HEK293 (cell line): ENCODE data around the gene ERVK3-1.
A peak's percentile ranks its signal among the peaks of the same experiment; 100 is the strongest.

ENCODE experiments used
- FEZF1 ChIP-seq: fragments of 450-650 bp; formaldehyde crosslinking; IDR thresholded peaks from 2 replicates; pipeline ENCODE4 v1.5.1; 2016; ENCODE audit warnings: missing biosample characterization, missing genetic modification characterization
- GLI2 ChIP-seq: fragments of 450-650 bp; formaldehyde crosslinking; IDR thresholded peaks from 2 replicates; pipeline ENCODE4; 2017; ENCODE audit warnings: missing biosample characterization, missing genetic modification characterization, low read depth, borderline replicate concordance
- KLF1 ChIP-seq: fragments of 450-650 bp; formaldehyde crosslinking; IDR thresholded peaks from 2 replicates; pipeline ENCODE4 v1.5.1; 2016; ENCODE audit warnings: missing biosample characterization, missing genetic modification characterization
- KLF17 ChIP-seq: fragments of 450-650 bp; formaldehyde crosslinking; IDR thresholded peaks from 2 replicates; pipeline ENCODE4 v1.5.1; 2016; ENCODE audit warnings: missing biosample characterization, missing genetic modification characterization
- PRDM1 ChIP-seq: fragments of 450-650 bp; formaldehyde crosslinking; IDR thresholded peaks from 2 replicates; pipeline ENCODE4; 2016; ENCODE audit warnings: missing biosample characterization, missing genetic modification characterization
- PRDM10 ChIP-seq: fragments of 450-650 bp; formaldehyde crosslinking; IDR thresholded peaks from 2 replicates; pipeline ENCODE4 v1.5.1; 2016; ENCODE audit warnings: missing biosample characterization, missing genetic modification characterization
- RBAK ChIP-seq: fragments of 450-650 bp; formaldehyde crosslinking; IDR thresholded peaks from 2 replicates; pipeline ENCODE4 v1.5.1; 2016; ENCODE audit warnings: missing biosample characterization, missing genetic modification characterization
- SCRT2 ChIP-seq: fragments of 450-650 bp; formaldehyde crosslinking; IDR thresholded peaks from 2 replicates; pipeline ENCODE4 v1.5.1; 2016; ENCODE audit warnings: missing biosample characterization, missing genetic modification characterization
- SETDB1 ChIP-seq: IDR thresholded peaks from one replicate; pipeline ENCODE4 v1.6.1; 2017; ENCODE audit warnings: mild to moderate bottlenecking, low read length, moderate library complexity, mixed read lengths; ENCODE audit not compliant: insufficient read length
- ZBTB21 ChIP-seq: fragments of 450-650 bp; formaldehyde crosslinking; IDR thresholded peaks from 2 replicates; pipeline ENCODE4 v1.5.1; 2017; ENCODE audit warnings: missing biosample characterization, missing genetic modification characterization
- ZBTB44 ChIP-seq: fragments of 450-650 bp; IDR thresholded peaks from 2 replicates; pipeline ENCODE4 v1.5.1; 2018; ENCODE audit warnings: missing biosample characterization, mild to moderate bottlenecking, missing genetic modification characterization
- ZBTB48 ChIP-seq: fragments of 450-650 bp; formaldehyde crosslinking; IDR thresholded peaks from 2 replicates; pipeline ENCODE4 v1.5.1; 2016; ENCODE audit warnings: missing biosample characterization, missing genetic modification characterization
- ZBTB6 ChIP-seq: fragments of 450-650 bp; formaldehyde crosslinking; IDR thresholded peaks from 2 replicates; pipeline ENCODE4 v1.5.1; 2017; ENCODE audit warnings: missing biosample characterization, missing genetic modification characterization
- ZFP41 ChIP-seq: fragments of 450-650 bp; formaldehyde crosslinking; IDR thresholded peaks from 2 replicates; pipeline ENCODE4 v1.5.1; 2016; ENCODE audit warnings: missing biosample characterization, missing genetic modification characterization, borderline replicate concordance
- ZNF140 ChIP-seq: fragments of 450-650 bp; formaldehyde crosslinking; IDR thresholded peaks from 2 replicates; pipeline ENCODE4 v1.5.1; 2016; ENCODE audit warnings: missing biosample characterization, missing genetic modification characterization
- ZNF211 ChIP-seq: fragments of 450-650 bp; formaldehyde crosslinking; IDR thresholded peaks from 2 replicates; pipeline ENCODE4 v1.5.1; 2016; ENCODE audit warnings: low read depth, missing biosample characterization, missing genetic modification characterization
- ZNF350 ChIP-seq: fragments of 450-650 bp; formaldehyde crosslinking; IDR thresholded peaks from 2 replicates; pipeline ENCODE4 v1.5.0; 2017; ENCODE audit warnings: missing biosample characterization, mild to moderate bottlenecking, missing genetic modification characterization
- ZNF423 ChIP-seq: fragments of 450-650 bp; formaldehyde crosslinking; IDR thresholded peaks from 2 replicates; pipeline ENCODE4 v1.5.1; 2016; ENCODE audit warnings: missing biosample characterization, missing genetic modification characterization
- ZNF426 ChIP-seq: fragments of 450-650 bp; formaldehyde crosslinking; IDR thresholded peaks from 2 replicates; pipeline ENCODE4 v1.5.1; 2017; ENCODE audit warnings: missing biosample characterization, missing genetic modification characterization, mild to moderate bottlenecking, inconsistent platforms, moderate library complexity
- ZNF514 ChIP-seq: fragments of 450-650 bp; formaldehyde crosslinking; IDR thresholded peaks from 2 replicates; pipeline ENCODE4 v1.5.1; 2016; ENCODE audit warnings: missing biosample characterization, missing genetic modification characterization
- ZNF580 ChIP-seq: fragments of 450-650 bp; formaldehyde crosslinking; IDR thresholded peaks from 2 replicates; pipeline ENCODE4 v1.5.1; 2016; ENCODE audit warnings: missing biosample characterization, missing genetic modification characterization
- ZNF600 ChIP-seq: fragments of 450-650 bp; formaldehyde crosslinking; IDR thresholded peaks from 2 replicates; pipeline ENCODE4 v1.5.1; 2016; ENCODE audit warnings: missing biosample characterization, missing genetic modification characterization
- ZNF701 ChIP-seq: fragments of 450-650 bp; formaldehyde crosslinking; IDR thresholded peaks from 2 replicates; pipeline ENCODE4 v1.5.1; 2016; ENCODE audit warnings: missing biosample characterization, missing genetic modification characterization
- ZNF768 ChIP-seq: fragments of 450-650 bp; formaldehyde crosslinking; IDR thresholded peaks from 2 replicates; pipeline ENCODE4 v1.5.1; 2018; ENCODE audit warnings: missing biosample characterization, mild to moderate bottlenecking, missing genetic modification characterization
- ZNF776 ChIP-seq: fragments of 450-650 bp; formaldehyde crosslinking; IDR thresholded peaks from 2 replicates; pipeline ENCODE4 v1.5.0; 2017; ENCODE audit warnings: missing biosample characterization, missing genetic modification characterization, borderline replicate concordance
- ZNF791 ChIP-seq: fragments of 450-650 bp; formaldehyde crosslinking; IDR thresholded peaks from 2 replicates; pipeline ENCODE4 v1.5.1; 2016; ENCODE audit warnings: missing biosample characterization, missing genetic modification characterization
- ZSCAN16 ChIP-seq: fragments of 450-650 bp; formaldehyde crosslinking; IDR thresholded peaks from 2 replicates; pipeline ENCODE4 v1.5.1; 2016; ENCODE audit warnings: missing biosample characterization, missing genetic modification characterization
- ZSCAN4 ChIP-seq: fragments of 450-650 bp; formaldehyde crosslinking; IDR thresholded peaks from 2 replicates; pipeline ENCODE4 v1.5.1; 2017; ENCODE audit warnings: missing biosample characterization, missing genetic modification characterization
- TF ChIP-seq, protein P1 (sequence below): fragments of 450-650 bp; formaldehyde crosslinking; IDR thresholded peaks from 2 replicates; pipeline ENCODE4 v1.5.1; 2016; ENCODE audit warnings: missing biosample characterization, missing genetic modification characterization
- TF ChIP-seq, protein P2 (sequence below): fragments of 450-650 bp; formaldehyde crosslinking; IDR thresholded peaks from 2 replicates; pipeline ENCODE4 v1.5.1; 2016; ENCODE audit warnings: missing biosample characterization, missing genetic modification characterization

Gene ERVK3-1

GRCh38 chr19:58278541-58279041, 26.6 kb upstream of the ERVK3-1 start, which contains the start of gene ZNF8 (continued):
- TF ChIP-seq, protein P1, sequence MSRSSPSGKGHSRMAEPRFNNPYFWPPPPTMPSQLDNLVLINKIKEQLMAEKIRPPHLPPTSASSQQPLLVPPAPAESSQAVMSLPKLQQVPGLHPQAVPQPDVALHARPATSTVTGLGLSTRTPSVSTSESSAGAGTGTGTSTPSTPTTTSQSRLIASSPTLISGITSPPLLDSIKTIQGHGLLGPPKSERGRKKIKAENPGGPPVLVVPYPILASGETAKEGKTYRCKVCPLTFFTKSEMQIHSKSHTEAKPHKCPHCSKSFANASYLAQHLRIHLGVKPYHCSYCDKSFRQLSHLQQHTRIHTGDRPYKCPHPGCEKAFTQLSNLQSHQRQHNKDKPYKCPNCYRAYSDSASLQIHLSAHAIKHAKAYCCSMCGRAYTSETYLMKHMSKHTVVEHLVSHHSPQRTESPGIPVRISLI (tag by site-specific recombination), result no peak
- TF ChIP-seq ZNF514 (no peak), ZNF791 (tag by site-specific recombination) (no peak), ZNF701 (tag by site-specific recombination) (no peak), ZNF350 (tag by site-specific recombination) (no peak), GLI2 (no peak), ZNF600 (no peak; the same call in 1 of the 2 replicates), SCRT2 (tag by site-specific recombination) (no peak), ZBTB21 (tag by site-specific recombination) (no peak), ZFP41 (tag by site-specific recombination) (no peak), ZSCAN4 (peak; percentile 21; the same call in 1 of the 2 replicates), ZNF768 (tag by site-specific recombination) (no peak), SETDB1 (no peak), ZSCAN16 (tag by site-specific recombination) (no peak), ZNF211 (no peak), ZNF426 (tag by site-specific recombination) (no peak), KLF17 (peak; percentile 23; the same call in 1 of the 2 replicates), ZNF140 (tag by site-specific recombination) (no peak), KLF1 (tag by site-specific recombination) (peak; percentile 95), ZNF423 (tag by site-specific recombination) (no peak), FEZF1 (tag by site-specific recombination) (no peak), ZNF580 (peak; percentile 60; the same call in 1 of the 2 replicates), PRDM1 (tag by site-specific recombination) (no peak), ZBTB44 (no peak), ZBTB48 (tag by site-specific recombination) (peak; percentile 91), RBAK (tag by site-specific recombination) (no peak), ZNF776 (tag by site-specific recombination) (no peak), ZBTB6 (tag by site-specific recombination) (no peak), PRDM10 (tag by site-specific recombination) (peak; percentile 75)
- TF ChIP-seq, protein P2, sequence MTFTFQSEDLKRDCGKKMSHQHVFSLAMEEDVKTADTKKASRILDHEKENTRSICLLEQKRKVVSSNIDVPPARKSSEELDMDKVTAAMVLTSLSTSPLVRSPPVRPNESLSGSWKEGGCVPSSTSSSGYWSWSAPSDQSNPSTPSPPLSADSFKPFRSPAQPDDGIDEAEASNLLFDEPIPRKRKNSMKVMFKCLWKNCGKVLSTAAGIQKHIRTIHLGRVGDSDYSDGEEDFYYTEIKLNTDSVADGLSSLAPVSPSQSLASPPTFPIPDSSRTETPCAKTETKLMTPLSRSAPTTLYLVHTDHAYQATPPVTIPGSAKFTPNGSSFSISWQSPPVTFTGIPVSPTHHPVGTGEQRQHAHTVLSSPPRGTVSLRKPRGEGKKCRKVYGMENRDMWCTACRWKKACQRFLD (tag by site-specific recombination), result no peak
